Measurements from ENCODE around the gene TAMALIN. TPM values are rescaled to one million over a fixed set of nuclear protein-coding genes. Genes with fewer than 3 reads are reported as not detected.

Gene TAMALIN
- polyA plus RNA-seq, 1 donor, result 9.6 TPM

- no peak overlapping the region for H3K4me3 ChIP-seq (ENCODE audit: low read length)
- peaks cover 22% of the 10 kb centered on the region for H3K4me1 ChIP-seq (ENCODE audit: control insufficient read depth, insufficient read depth, low read length)
- no peaks in the 10 kb centered on the region for H3K36me3 ChIP-seq (ENCODE audit: control insufficient read depth, insufficient read depth, low read length)
- 87% methylated on average over 4 of the region's 4 CpGs for WGBS (ENCODE audit: insufficient coverage, low lambda C conversion rate)
- DNase-seq, result no peak
- H3K27me3 ChIP-seq (ENCODE audit: control insufficient read depth, insufficient read depth, low read length), result peaks cover 37% of the 10 kb centered on the region
- H3K9me3 ChIP-seq (ENCODE audit: control insufficient read depth, low read depth, low read length), result peaks cover 3% of the 10 kb centered on the region
- no peak overlapping the region for H3K27ac ChIP-seq (ENCODE audit: low read length)
These were observed 28.4 kb downstream of the TAMALIN start for GRCh38 chr12:52035190-52035589.

- H3K4me1 ChIP-seq (ENCODE audit: control insufficient read depth, insufficient read depth, low read length), result peaks cover 28% of the 10 kb centered on the region
- no peak overlapping the region for H3K27ac ChIP-seq (ENCODE audit: low read length)
- H3K27me3 ChIP-seq (ENCODE audit: control insufficient read depth, insufficient read depth, low read length), result peaks cover 37% of the 10 kb centered on the region
- peaks cover 3% of the 10 kb centered on the region for H3K9me3 ChIP-seq (ENCODE audit: control insufficient read depth, low read depth, low read length)
- WGBS (ENCODE audit: insufficient coverage, low lambda C conversion rate), result no CpG with 5 or more reads among the region's 2 CpGs
- DNase-seq, result no peak
- H3K4me3 ChIP-seq (ENCODE audit: low read length), result no peak overlapping the region
- no peaks in the 10 kb centered on the region for H3K36me3 ChIP-seq (ENCODE audit: control insufficient read depth, insufficient read depth, low read length)
These were observed 29.2 kb downstream of the TAMALIN start for GRCh38 chr12:52035926-52036325.

- peaks cover 3% of the 10 kb centered on the region for H3K9me3 ChIP-seq (ENCODE audit: control insufficient read depth, low read depth, low read length)
- no peaks in the 10 kb centered on the region for H3K36me3 ChIP-seq (ENCODE audit: control insufficient read depth, insufficient read depth, low read length)
- H3K27ac ChIP-seq (ENCODE audit: low read length), result peak overlapping the region; percentile 35
- WGBS (ENCODE audit: insufficient coverage, low lambda C conversion rate), result no CpG with 5 or more reads among the region's 53 CpGs
- DNase-seq, result peak; percentile 78 to 87
- H3K4me3 ChIP-seq (ENCODE audit: low read length), result peak overlapping the region; percentile 23
- H3K4me1 ChIP-seq (ENCODE audit: control insufficient read depth, insufficient read depth, low read length), result peaks cover 35% of the 10 kb centered on the region
- peaks cover 37% of the 10 kb centered on the region for H3K27me3 ChIP-seq (ENCODE audit: control insufficient read depth, insufficient read depth, low read length)
These were observed 29.9 kb downstream of the TAMALIN start for GRCh38 chr12:52036587-52037171.

- Histone ChIP-seq H3K4me1 (ENCODE audit: control insufficient read depth, insufficient read depth, low read length) (peaks cover 35% of the 10 kb centered on the region), H3K27ac (ENCODE audit: low read length) (no peak overlapping the region), H3K9me3 (ENCODE audit: control insufficient read depth, low read depth, low read length) (peaks cover 3% of the 10 kb centered on the region), H3K36me3 (ENCODE audit: control insufficient read depth, insufficient read depth, low read length) (no peaks in the 10 kb centered on the region), H3K4me3 (ENCODE audit: low read length) (peak overlapping the region; percentile 49), H3K27me3 (ENCODE audit: control insufficient read depth, insufficient read depth, low read length) (peaks cover 37% of the 10 kb centered on the region)
- DNase-seq, result peak in 1 of 2 donors; percentile 57
- no CpG with 5 or more reads among the region's 59 CpGs for WGBS (ENCODE audit: insufficient coverage, low lambda C conversion rate)
These were observed 30.6 kb downstream of the TAMALIN start for GRCh38 chr12:52037248-52037861.

- Histone ChIP-seq H3K4me1 (ENCODE audit: control insufficient read depth, insufficient read depth, low read length) (peaks cover 29% of the 10 kb centered on the region), H3K9me3 (ENCODE audit: control insufficient read depth, low read depth, low read length) (peaks cover 3% of the 10 kb centered on the region), H3K27ac (ENCODE audit: low read length) (no peak overlapping the region), H3K36me3 (ENCODE audit: control insufficient read depth, insufficient read depth, low read length) (no peaks in the 10 kb centered on the region), H3K27me3 (ENCODE audit: control insufficient read depth, insufficient read depth, low read length) (peaks cover 37% of the 10 kb centered on the region), H3K4me3 (ENCODE audit: low read length) (no peak overlapping the region)
- DNase-seq, result no peak
- no CpG with 5 or more reads among the region's 6 CpGs for WGBS (ENCODE audit: insufficient coverage, low lambda C conversion rate)
These were observed 31.7 kb downstream of the TAMALIN start for GRCh38 chr12:52038447-52038846.

- Histone ChIP-seq H3K27me3 (ENCODE audit: control insufficient read depth, insufficient read depth, low read length) (peaks cover 13% of the 10 kb centered on the region), H3K9me3 (ENCODE audit: control insufficient read depth, low read depth, low read length) (peaks cover 3% of the 10 kb centered on the region), H3K27ac (ENCODE audit: low read length) (no peak overlapping the region), H3K4me1 (ENCODE audit: control insufficient read depth, insufficient read depth, low read length) (peaks cover 31% of the 10 kb centered on the region), H3K4me3 (ENCODE audit: low read length) (no peak overlapping the region), H3K36me3 (ENCODE audit: control insufficient read depth, insufficient read depth, low read length) (no peaks in the 10 kb centered on the region)
- no peak for DNase-seq
- no CpG with 5 or more reads among the region's 3 CpGs for WGBS (ENCODE audit: insufficient coverage, low lambda C conversion rate)
These were observed 34.3 kb downstream of the TAMALIN start for GRCh38 chr12:52041035-52041434.

- H3K36me3 ChIP-seq (ENCODE audit: control insufficient read depth, insufficient read depth, low read length), result no peaks in the 10 kb centered on the region
- no peak overlapping the region for H3K4me3 ChIP-seq (ENCODE audit: low read length)
- WGBS (ENCODE audit: insufficient coverage, low lambda C conversion rate), result no CpG with 5 or more reads among the region's 6 CpGs
- peaks cover 28% of the 10 kb centered on the region for H3K4me1 ChIP-seq (ENCODE audit: control insufficient read depth, insufficient read depth, low read length)
- H3K27me3 ChIP-seq (ENCODE audit: control insufficient read depth, insufficient read depth, low read length), result peaks cover 6% of the 10 kb centered on the region
- peak in 1 of 2 donors; percentile 46 for DNase-seq
- no peak overlapping the region for H3K27ac ChIP-seq (ENCODE audit: low read length)
- peaks cover 3% of the 10 kb centered on the region for H3K9me3 ChIP-seq (ENCODE audit: control insufficient read depth, low read depth, low read length)
These were observed 35.0 kb downstream of the TAMALIN start for GRCh38 chr12:52041695-52042123.

- H3K27me3 ChIP-seq (ENCODE audit: control insufficient read depth, insufficient read depth, low read length), result no peaks in the 10 kb centered on the region
- no peaks in the 10 kb centered on the region for H3K36me3 ChIP-seq (ENCODE audit: control insufficient read depth, insufficient read depth, low read length)
- H3K4me1 ChIP-seq (ENCODE audit: control insufficient read depth, insufficient read depth, low read length), result peaks cover 23% of the 10 kb centered on the region
- WGBS (ENCODE audit: insufficient coverage, low lambda C conversion rate), result no CpG with 5 or more reads among the region's 8 CpGs
- no peak overlapping the region for H3K4me3 ChIP-seq (ENCODE audit: low read length)
- no peak overlapping the region for H3K27ac ChIP-seq (ENCODE audit: low read length)
- no peaks in the 10 kb centered on the region for H3K9me3 ChIP-seq (ENCODE audit: control insufficient read depth, low read depth, low read length)
- DNase-seq, result no peak
These were observed 36.1 kb downstream of the TAMALIN start for GRCh38 chr12:52042706-52043385.

GRCh38 chr12:52043386-52044212, 36.9 kb downstream of the TAMALIN start:
- Histone ChIP-seq H3K27me3 (ENCODE audit: control insufficient read depth, insufficient read depth, low read length) (no peaks in the 10 kb centered on the region), H3K27ac (ENCODE audit: low read length) (no peak overlapping the region), H3K4me1 (ENCODE audit: control insufficient read depth, insufficient read depth, low read length) (peaks cover 23% of the 10 kb centered on the region), H3K36me3 (ENCODE audit: control insufficient read depth, insufficient read depth, low read length) (no peaks in the 10 kb centered on the region), H3K9me3 (ENCODE audit: control insufficient read depth, low read depth, low read length) (no peaks in the 10 kb centered on the region), H3K4me3 (ENCODE audit: low read length) (no peak overlapping the region)
- WGBS (ENCODE audit: insufficient coverage, low lambda C conversion rate), result no CpG with 5 or more reads among the region's 21 CpGs
- no peak for DNase-seq

Measured in large intestine (tissue), 3 donors.